Gastrocnemius medialis (tissue), 4 donors: Measurements from ENCODE around the gene TMEM45B.

Experiments
- POLR2A ChIP-seq, 2 donors: fragments of 450-650 bp; IDR thresholded peaks; one replicate each; pipeline ENCODE4 v1.6.1; 2017; ENCODE audit warnings: antibody characterized with exemption in 2 of 2, mild to moderate bottlenecking in 2 of 2, moderate library complexity in 2 of 2
- TF ChIP-seq, protein P1 (sequence below), 5 experiments: fragments of 450-650 bp in 3 of 5; fragments of 200-600 bp in 2 of 5; sonication (generic) in 2 of 5; IDR thresholded peaks in 4 of 5; conservative IDR thresholded peaks in 1 of 5; 1 replicate in 4 of 5; 2 replicates in 1 of 5; pipeline ENCODE4 v1.5.1; 2016 to 2019; ENCODE audit warnings: antibody characterized with exemption in 5 of 5, mild to moderate bottlenecking in 3 of 5, moderate library complexity in 3 of 5

DNA sequence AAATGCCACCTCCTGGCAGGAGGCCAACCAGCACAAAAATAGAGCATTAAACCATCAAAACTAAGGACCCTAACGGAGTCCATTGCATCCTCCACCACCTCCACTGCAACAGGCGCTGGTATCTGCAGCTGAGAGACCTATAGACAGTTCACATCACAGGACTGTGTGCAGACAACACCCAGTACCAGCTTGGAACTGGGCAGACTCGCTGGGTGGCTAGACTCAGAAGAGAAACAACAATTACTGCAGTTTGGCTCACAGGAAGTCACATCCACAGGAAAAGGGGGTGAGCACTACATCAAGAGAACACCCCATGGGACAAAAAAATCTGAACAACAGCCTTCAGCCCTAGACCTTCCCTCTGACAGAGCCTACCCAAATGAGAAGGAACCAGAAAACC is 11.6 kb upstream of the TMEM45B start:
- TF ChIP-seq, protein P1, sequence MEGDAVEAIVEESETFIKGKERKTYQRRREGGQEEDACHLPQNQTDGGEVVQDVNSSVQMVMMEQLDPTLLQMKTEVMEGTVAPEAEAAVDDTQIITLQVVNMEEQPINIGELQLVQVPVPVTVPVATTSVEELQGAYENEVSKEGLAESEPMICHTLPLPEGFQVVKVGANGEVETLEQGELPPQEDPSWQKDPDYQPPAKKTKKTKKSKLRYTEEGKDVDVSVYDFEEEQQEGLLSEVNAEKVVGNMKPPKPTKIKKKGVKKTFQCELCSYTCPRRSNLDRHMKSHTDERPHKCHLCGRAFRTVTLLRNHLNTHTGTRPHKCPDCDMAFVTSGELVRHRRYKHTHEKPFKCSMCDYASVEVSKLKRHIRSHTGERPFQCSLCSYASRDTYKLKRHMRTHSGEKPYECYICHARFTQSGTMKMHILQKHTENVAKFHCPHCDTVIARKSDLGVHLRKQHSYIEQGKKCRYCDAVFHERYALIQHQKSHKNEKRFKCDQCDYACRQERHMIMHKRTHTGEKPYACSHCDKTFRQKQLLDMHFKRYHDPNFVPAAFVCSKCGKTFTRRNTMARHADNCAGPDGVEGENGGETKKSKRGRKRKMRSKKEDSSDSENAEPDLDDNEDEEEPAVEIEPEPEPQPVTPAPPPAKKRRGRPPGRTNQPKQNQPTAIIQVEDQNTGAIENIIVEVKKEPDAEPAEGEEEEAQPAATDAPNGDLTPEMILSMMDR (IDR thresholded peaks at IDR 0.05 in 4 of 5, conservative IDR thresholded peaks at IDR 0.05 in 1 of 5): no peak
- TF ChIP-seq POLR2A (IDR thresholded peaks at IDR 0.05): no peak
